Neural crest cell (in vitro differentiated cells): Measurements from ENCODE around the gene SOX12. TPM values are rescaled to one million over a fixed set of nuclear protein-coding genes. Genes with fewer than 3 reads are reported as not detected.

Source experiments
- DNase-seq: peaks from one replicate; pipeline ENCODE4 v3.0.0; 2021; ENCODE audit warnings: low read depth, mixed read lengths, low spot score
- H3K27ac Mint-ChIP-seq: one replicate; pipeline ENCODE4 v1.8.0; 2021; ENCODE audit warnings: mild to moderate bottlenecking, mixed read lengths; ENCODE audit not compliant: unreplicated experiment
- H3K27me3 Mint-ChIP-seq: 2 replicates; pipeline ENCODE4 v1.8.0; 2021; ENCODE audit warnings: low read depth, mild to moderate bottlenecking, mixed read lengths
- H3K36me3 Mint-ChIP-seq: 2 replicates; pipeline ENCODE4 v1.8.0; 2021; ENCODE audit warnings: low read depth, mild to moderate bottlenecking, mixed read lengths
- H3K4me1 Mint-ChIP-seq: 2 replicates; pipeline ENCODE4 v1.8.0; 2021; ENCODE audit warnings: mixed read lengths
- H3K4me3 Mint-ChIP-seq: one replicate; pipeline ENCODE4 v1.8.0; 2021; ENCODE audit warnings: mild to moderate bottlenecking, mixed read lengths
- H3K9me3 Mint-ChIP-seq: 2 replicates; pipeline ENCODE4 v1.8.0; 2021; ENCODE audit warnings: mixed read lengths
- total RNA-seq: library from RNA; stranded (reverse); gene quantifications from 2 replicates; pipeline ENCODE4 v1.2.1, GENCODE V29; 2021
- TF ChIP-seq, protein P1 (sequence below): fragments of 200-600 bp; sonication (generic); conservative IDR thresholded peaks from 2 replicates; pipeline ENCODE4 v1.5.0; 2021; ENCODE audit warnings: antibody characterized with exemption, mild to moderate bottlenecking

The SOX12 gene
- total RNA-seq, 1 donor from 2014 or later = 88.7 TPM

DNA sequence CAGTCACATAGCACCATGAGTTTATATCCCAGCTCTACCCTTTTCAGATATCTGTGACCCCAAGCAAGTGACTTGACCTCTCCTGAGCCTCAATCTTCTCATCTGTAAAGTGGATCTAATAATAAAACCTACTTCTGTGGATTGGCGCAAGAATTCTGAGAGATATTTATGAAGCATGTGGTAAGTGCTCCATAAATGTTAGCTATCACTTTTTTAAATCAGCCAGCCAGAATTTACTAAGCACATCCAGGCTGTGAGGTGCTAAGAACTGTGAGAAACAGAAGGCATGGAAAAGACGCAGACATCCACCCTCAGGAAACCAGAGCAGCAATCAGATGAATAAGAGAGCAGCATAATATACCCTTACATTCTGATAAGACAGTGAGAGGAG is 35.7 kb upstream of the SOX12 start:
- H3K4me3 Mint-ChIP-seq = no peak overlapping the region
- no peak for DNase-seq
- peaks cover 15% of the 10 kb centered on the region for H3K4me1 Mint-ChIP-seq
- TF ChIP-seq, protein P1, sequence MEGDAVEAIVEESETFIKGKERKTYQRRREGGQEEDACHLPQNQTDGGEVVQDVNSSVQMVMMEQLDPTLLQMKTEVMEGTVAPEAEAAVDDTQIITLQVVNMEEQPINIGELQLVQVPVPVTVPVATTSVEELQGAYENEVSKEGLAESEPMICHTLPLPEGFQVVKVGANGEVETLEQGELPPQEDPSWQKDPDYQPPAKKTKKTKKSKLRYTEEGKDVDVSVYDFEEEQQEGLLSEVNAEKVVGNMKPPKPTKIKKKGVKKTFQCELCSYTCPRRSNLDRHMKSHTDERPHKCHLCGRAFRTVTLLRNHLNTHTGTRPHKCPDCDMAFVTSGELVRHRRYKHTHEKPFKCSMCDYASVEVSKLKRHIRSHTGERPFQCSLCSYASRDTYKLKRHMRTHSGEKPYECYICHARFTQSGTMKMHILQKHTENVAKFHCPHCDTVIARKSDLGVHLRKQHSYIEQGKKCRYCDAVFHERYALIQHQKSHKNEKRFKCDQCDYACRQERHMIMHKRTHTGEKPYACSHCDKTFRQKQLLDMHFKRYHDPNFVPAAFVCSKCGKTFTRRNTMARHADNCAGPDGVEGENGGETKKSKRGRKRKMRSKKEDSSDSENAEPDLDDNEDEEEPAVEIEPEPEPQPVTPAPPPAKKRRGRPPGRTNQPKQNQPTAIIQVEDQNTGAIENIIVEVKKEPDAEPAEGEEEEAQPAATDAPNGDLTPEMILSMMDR = no peak
- no peaks in the 10 kb centered on the region for H3K27me3 Mint-ChIP-seq
- H3K36me3 Mint-ChIP-seq = peaks cover 8% of the 10 kb centered on the region
- H3K27ac Mint-ChIP-seq = peak overlapping the region; percentile 93
- H3K9me3 Mint-ChIP-seq = peaks cover 2% of the 10 kb centered on the region

DNA sequence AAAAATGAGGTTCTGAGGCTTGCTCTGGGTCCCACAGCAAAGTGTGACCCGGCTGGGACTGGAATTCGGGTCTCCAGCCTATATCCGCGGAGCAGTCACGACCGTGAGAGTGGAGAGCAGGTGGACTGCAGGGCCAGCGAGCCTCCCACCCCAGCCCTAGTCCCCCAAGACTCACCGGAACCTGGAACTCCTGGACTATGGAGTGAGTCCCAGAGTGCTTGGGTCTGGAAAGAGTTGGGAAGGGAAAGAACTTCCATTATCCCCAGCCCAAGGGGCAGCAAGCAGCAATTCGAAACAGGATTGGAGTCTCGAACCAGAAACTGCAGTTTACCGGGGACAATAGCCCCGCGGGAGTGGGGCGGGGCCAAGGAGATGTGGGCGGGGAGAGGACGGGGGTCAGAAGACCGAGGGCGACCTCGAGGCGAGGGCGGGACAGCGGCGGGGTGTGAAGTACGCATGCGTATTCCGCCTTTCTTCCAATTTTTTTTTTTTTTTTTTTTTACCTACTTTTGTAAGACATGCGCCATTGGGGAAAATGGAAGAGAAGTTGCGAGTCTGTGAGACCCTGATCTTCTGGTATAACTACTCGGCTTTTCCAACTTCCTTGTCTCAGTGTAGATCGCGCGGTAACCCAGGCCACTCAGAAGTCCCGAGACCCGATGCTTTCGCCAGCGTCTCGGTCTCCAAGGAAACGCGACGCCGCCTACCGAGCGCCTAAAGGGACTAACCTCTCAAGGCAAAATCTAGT is 35.1 kb upstream of the SOX12 start, which contains the start of gene C20orf96:
TSS of gene C20orf96 (minus strand) at position 667 of the 748 bp plus-strand sequence. CDS start at position 527, 140 bp downstream.
- TF ChIP-seq, protein P1 = peak; percentile 58
- H3K27me3 Mint-ChIP-seq = no peaks in the 10 kb centered on the region
- H3K36me3 Mint-ChIP-seq = peaks cover 8% of the 10 kb centered on the region

DNA sequence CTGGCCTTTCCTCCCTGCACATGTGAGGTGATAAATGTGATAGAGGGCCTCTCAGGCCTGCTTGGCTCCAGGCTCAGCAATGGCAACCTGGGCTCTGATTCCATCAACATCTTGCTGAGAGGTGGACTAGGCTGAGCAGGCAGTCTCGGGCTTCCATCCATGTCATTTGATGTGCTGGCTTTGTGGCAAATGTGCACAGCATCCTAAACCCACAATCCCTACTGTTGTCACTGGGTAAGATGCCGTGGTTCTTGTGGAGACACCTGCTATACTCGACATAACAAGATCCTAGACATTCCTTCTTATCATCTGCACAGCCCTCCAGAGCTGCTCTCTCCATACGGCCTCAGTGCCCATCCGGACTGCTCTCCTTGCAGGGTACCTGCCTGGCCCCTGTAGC is 30.8 kb upstream of the SOX12 start:
- peaks cover 7% of the 10 kb centered on the region for H3K36me3 Mint-ChIP-seq
- TF ChIP-seq, protein P1 = no peak
- peak overlapping the region; percentile 67 for H3K4me3 Mint-ChIP-seq
- H3K27me3 Mint-ChIP-seq = no peaks in the 10 kb centered on the region
- no peaks in the 10 kb centered on the region for H3K9me3 Mint-ChIP-seq
- no peak for DNase-seq
- H3K27ac Mint-ChIP-seq = no peak overlapping the region
- H3K4me1 Mint-ChIP-seq = peaks cover 30% of the 10 kb centered on the region

More for the DNA sequence above, 35.1 kb upstream of the SOX12 start, which contains the start of gene C20orf96:
- peak; percentile 86 for DNase-seq
- Mint-ChIP-seq H3K4me3 (no peak within 1 kb of the TSS), H3K9me3 (peaks cover 2% of the 10 kb centered on the region), H3K27ac (peak within 1 kb of the TSS; percentile 93), H3K4me1 (peaks cover 15% of the 10 kb centered on the region)

DNA sequence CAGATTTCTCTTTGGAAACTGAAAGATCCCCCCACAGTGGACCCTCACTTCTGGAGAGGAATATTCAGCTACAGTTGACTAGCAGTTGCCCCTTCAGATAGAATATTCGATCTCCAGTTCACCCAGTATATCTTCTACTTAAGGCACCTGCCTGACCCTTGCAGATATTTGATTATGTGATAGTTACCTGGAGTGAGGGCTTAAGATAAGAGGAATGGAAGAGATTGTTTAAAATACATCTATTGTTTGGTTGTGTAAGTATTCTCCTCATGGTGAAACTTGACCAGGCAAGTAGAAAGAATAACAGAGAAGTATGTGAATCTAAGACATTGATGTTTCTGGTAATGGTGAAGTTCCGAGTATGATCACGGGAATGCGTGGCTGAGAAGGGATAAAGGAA is 29.5 kb upstream of the SOX12 start:
- no peak for DNase-seq
- Mint-ChIP-seq H3K27ac (no peak overlapping the region), H3K27me3 (no peaks in the 10 kb centered on the region), H3K9me3 (no peaks in the 10 kb centered on the region), H3K4me3 (peak overlapping the region; percentile 100), H3K4me1 (peaks cover 38% of the 10 kb centered on the region), H3K36me3 (peaks cover 10% of the 10 kb centered on the region)
- TF ChIP-seq, protein P1 = no peak

DNA sequence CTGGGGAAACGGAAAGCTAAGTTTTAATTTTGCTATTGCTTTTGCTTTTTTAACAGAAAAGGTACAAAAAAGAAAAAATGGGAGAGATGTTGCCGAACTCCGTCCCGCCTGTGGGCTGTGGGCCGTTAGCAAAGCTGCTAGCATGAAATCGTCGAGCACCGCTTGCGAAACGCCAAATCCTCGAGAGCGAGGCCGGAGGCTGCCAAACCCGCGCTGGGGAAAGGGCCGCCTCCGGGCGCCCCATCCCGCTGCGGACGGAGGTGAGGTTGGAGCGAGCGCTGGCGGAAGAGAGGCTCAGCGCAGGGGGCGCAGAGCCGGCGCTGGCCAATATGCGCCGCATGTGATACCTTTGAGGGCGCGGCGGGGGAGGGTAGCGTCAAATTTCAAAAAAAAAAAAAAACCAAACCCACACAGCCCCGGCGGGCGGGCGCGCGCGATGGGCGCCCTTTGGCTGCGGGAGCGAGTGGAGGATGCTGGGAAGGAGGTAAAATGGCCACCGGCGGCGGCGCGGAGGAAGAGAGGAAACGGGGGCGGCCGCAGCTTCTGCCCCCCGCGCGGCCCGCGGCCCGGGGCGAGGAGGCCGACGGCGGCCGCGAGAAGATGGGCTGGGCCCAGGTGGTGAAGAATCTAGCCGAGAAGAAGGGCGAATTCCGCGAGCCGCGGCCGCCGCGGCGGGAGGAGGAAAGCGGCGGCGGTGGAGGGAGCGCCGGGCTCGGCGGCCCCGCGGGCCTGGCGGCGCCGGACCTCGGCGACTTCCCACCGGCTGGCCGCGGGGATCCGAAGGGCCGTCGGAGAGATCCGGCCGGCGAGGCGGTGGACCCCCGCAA is 28.0 kb upstream of the SOX12 start, which contains the start of gene ZCCHC3:
TSS of gene ZCCHC3 (plus strand) at position 473 of the 827 bp plus-strand sequence. CDS start at position 490, 17 bp downstream.
- no peaks in the 10 kb centered on the region for H3K27me3 Mint-ChIP-seq
- H3K9me3 Mint-ChIP-seq = no peaks in the 10 kb centered on the region
- peaks cover 53% of the 10 kb centered on the region for H3K4me1 Mint-ChIP-seq
- peak; percentile 71 for DNase-seq
- peak within 1 kb of the TSS; percentile 98 for H3K27ac Mint-ChIP-seq
- peak within 1 kb of the TSS; percentile 100 for H3K4me3 Mint-ChIP-seq
- peaks cover 10% of the 10 kb centered on the region for H3K36me3 Mint-ChIP-seq
- TF ChIP-seq, protein P1 = peak; percentile 19
